ENCODE data around the gene ISG20L2.

The ISG20L2 gene

GRCh38 chr1:156708218-156708661 is 20.3 kb downstream of the ISG20L2 start:
- no peaks in the 10 kb centered on the region for H3K36me3 Mint-ChIP-seq (ENCODE audit: low read depth)
- no peak overlapping the region for H3K27ac Mint-ChIP-seq
- no peak overlapping the region for H3K4me3 Mint-ChIP-seq

DNA sequence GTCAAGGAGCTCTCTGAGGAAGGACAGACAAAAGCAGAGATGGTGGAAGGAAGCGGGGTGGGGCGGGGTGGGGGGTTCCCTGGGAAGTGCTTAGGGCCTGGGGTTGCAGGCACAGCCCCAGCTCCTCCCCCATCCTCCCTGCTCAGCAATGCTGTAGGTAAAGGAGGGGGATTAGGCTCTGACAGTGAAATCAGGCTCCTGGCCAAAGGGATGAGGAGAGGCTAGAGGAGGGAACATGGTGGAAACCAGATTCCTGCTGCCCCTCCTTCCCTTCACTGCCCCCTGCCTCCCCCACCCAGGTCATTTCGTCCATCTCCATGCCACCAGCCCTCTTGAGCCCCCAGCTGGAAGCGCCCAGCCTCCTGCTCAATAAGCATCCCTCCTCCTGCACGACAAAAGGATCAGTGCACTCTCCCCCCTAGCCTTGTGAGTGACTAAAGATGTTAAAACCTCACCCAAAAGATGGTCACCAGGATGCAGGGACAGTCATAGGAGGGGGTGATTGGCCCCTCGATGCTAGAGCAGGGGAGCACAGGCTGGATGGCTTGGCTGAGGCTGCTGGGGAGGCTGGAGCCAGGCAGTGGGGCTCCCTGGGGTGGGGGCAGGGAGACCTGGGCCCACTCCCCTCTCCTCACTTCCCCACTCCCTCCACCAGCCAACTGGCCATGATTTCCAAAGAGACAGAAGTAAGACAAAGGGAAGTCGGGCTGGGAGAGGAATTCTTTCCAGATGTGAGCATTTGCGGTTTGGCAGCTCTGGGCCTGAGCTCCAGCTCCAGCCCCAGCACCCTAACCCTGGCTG is 20.9 kb downstream of the ISG20L2 start:
- peaks cover 27% of the 10 kb centered on the region for H3K4me1 Mint-ChIP-seq (ENCODE audit: low read depth)

More at GRCh38 chr1:156708218-156708661, 20.3 kb downstream of the ISG20L2 start:
- H3K9me3 Mint-ChIP-seq: no peaks in the 10 kb centered on the region
- H3K27me3 Mint-ChIP-seq: peaks cover 18% of the 10 kb centered on the region
- H3K4me1 Mint-ChIP-seq (ENCODE audit: low read depth): peaks cover 27% of the 10 kb centered on the region

DNA sequence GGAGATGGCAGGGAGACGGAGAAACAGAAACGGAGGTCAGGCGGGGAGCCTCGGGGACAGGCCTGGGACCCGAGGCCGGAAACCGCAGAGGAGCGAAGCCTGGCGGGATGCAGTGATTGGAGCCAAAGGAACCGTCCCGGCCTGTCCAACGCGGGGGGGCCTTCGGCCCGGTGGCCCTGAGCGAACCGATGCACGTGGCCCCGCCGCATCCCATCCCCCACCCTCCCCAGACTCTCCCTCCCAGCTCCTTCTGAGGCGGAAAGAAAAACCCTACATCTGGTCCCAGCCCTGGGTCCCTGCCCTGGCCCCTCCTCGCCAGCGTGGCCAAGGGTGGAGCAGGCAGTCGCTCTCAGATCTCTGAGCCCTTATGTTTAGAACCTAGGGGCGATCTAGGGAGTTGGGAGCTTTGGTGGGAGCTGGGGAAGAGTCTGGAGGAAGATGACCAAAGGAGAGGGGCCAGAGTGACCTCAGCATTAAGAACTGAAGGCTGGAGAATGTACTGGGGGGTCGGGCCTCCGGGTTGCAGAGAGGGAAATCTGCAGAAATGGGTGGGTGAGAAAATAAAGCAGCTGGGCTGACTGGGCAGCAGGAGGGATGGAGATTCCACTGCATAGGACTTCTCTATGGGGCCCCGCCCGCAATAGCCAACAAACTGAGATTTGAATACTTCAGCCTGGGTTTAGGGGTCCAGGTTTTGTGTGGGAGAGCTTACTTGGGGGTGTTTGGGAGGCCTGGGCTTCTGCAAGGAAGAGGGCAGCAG is 21.7 kb downstream of the ISG20L2 start:
- peak overlapping the region; percentile 78 for H3K4me3 Mint-ChIP-seq
- H3K4me1 Mint-ChIP-seq (ENCODE audit: low read depth): peaks cover 27% of the 10 kb centered on the region
- peak overlapping the region; percentile 55 for H3K27ac Mint-ChIP-seq
- no peaks in the 10 kb centered on the region for H3K9me3 Mint-ChIP-seq
- no peaks in the 10 kb centered on the region for H3K36me3 Mint-ChIP-seq (ENCODE audit: low read depth)
- peaks cover 21% of the 10 kb centered on the region for H3K27me3 Mint-ChIP-seq

More for the DNA sequence above, 20.9 kb downstream of the ISG20L2 start:
- peaks cover 21% of the 10 kb centered on the region for H3K27me3 Mint-ChIP-seq
- no peaks in the 10 kb centered on the region for H3K36me3 Mint-ChIP-seq (ENCODE audit: low read depth)
- no peaks in the 10 kb centered on the region for H3K9me3 Mint-ChIP-seq
- no peak overlapping the region for H3K27ac Mint-ChIP-seq
- H3K4me3 Mint-ChIP-seq: peak overlapping the region; percentile 13

- peaks cover 26% of the 10 kb centered on the region for H3K27me3 Mint-ChIP-seq
- H3K27ac Mint-ChIP-seq: peak overlapping the region; percentile 55
- H3K4me1 Mint-ChIP-seq (ENCODE audit: low read depth): peaks cover 27% of the 10 kb centered on the region
- no peaks in the 10 kb centered on the region for H3K36me3 Mint-ChIP-seq (ENCODE audit: low read depth)
- no peaks in the 10 kb centered on the region for H3K9me3 Mint-ChIP-seq
- H3K4me3 Mint-ChIP-seq: peak overlapping the region; percentile 78
These were observed 22.5 kb downstream of the ISG20L2 start for GRCh38 chr1:156705918-156706656.

DNA sequence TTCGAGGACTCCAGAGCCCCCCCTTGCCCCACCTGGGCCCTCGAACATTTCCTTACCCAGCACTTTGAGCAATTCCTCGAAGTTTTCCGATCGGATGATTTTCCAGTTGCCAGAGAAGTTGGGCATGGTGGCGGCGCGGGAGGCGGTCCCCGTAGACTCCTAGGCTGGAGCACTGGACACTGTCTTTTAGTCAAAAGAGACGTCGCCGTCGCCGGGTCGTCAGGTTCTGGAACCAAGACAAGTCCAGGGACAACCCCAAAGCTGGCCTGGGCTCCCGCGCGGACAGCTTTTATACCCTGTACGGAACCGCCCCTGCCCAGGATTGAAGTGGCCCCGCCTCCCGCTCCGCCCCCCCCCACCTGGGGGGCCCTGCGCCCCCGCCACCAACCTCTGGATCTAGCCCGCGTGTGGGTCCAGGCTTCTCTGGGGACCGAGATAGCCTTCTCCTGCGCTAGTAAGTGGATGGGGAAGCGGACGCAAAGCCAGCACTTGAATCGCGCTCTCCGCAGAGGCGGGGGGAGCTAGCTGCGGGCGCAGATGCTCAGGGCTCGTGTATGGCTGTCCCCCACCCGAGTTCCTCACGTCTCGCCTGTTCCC is 23.1 kb downstream of the ISG20L2 start, which contains the start of gene CRABP2:
Gene CRABP2, minus strand, starts transcription at position 263 of the 597 bp plus-strand sequence. Its CDS starts 137 bp downstream, at position 126.
- Mint-ChIP-seq H3K36me3 (ENCODE audit: low read depth) (no peaks in the 10 kb centered on the region), H3K27ac (peak within 1 kb of the TSS; percentile 55), H3K27me3 (peaks cover 29% of the 10 kb centered on the region), H3K4me1 (ENCODE audit: low read depth) (peaks cover 27% of the 10 kb centered on the region), H3K9me3 (no peaks in the 10 kb centered on the region), H3K4me3 (peak within 1 kb of the TSS; percentile 78)

DNA sequence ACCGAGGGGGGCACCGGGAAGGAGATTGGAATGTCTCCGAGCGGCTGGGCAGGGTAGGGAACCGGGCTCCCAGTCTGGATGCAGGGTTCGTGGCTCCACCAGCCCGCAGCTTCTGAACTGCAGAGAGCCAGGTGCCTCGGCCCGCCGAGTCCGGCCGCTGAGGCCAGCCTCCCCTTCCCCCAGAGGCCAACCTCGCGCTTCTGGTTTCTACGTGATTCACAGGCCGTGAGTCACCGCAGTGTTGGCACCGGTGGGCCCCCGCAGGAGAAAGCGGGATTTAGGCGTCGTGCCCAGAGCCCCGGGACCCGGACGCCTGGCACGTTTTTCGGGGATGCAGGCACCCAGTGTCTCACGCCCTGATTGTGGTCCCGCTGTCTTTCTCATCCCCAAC is 23.6 kb downstream of the ISG20L2 start:
- no peaks in the 10 kb centered on the region for H3K36me3 Mint-ChIP-seq (ENCODE audit: low read depth)
- H3K9me3 Mint-ChIP-seq: no peaks in the 10 kb centered on the region
- H3K4me3 Mint-ChIP-seq: peak overlapping the region; percentile 20
- no peak overlapping the region for H3K27ac Mint-ChIP-seq
- H3K4me1 Mint-ChIP-seq (ENCODE audit: low read depth): peaks cover 27% of the 10 kb centered on the region
- H3K27me3 Mint-ChIP-seq: peaks cover 29% of the 10 kb centered on the region

- peaks cover 27% of the 10 kb centered on the region for H3K4me1 Mint-ChIP-seq (ENCODE audit: low read depth)
- H3K27me3 Mint-ChIP-seq: peaks cover 29% of the 10 kb centered on the region
- no peak overlapping the region for H3K4me3 Mint-ChIP-seq
- no peak overlapping the region for H3K27ac Mint-ChIP-seq
- no peaks in the 10 kb centered on the region for H3K9me3 Mint-ChIP-seq
- no peaks in the 10 kb centered on the region for H3K36me3 Mint-ChIP-seq (ENCODE audit: low read depth)
These were observed 24.3 kb downstream of the ISG20L2 start for GRCh38 chr1:156704166-156704711.

DNA sequence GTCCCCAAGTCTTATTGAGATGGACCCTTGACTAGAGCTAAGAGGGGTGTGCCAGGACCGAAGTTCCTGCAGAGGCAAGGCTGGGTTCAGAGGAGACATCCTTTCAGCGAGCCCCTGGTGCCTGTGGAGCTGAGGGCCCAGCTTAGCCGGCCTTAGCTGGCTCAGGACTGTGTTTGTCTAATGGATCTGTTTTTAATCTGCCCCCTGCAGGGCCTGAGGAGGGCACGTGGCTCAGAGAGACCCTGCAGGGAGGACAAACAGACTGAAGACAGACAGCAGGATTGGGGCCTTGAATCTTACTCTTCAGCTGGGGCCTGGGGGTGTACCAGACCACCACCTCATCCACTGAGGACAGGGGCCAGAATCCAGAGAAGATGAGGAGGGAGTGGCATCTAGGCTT is 24.8 kb downstream of the ISG20L2 start:
- H3K9me3 Mint-ChIP-seq: no peaks in the 10 kb centered on the region
- no peaks in the 10 kb centered on the region for H3K36me3 Mint-ChIP-seq (ENCODE audit: low read depth)
- peaks cover 32% of the 10 kb centered on the region for H3K27me3 Mint-ChIP-seq
- no peak overlapping the region for H3K27ac Mint-ChIP-seq
- peaks cover 27% of the 10 kb centered on the region for H3K4me1 Mint-ChIP-seq (ENCODE audit: low read depth)
- H3K4me3 Mint-ChIP-seq: no peak overlapping the region

DNA sequence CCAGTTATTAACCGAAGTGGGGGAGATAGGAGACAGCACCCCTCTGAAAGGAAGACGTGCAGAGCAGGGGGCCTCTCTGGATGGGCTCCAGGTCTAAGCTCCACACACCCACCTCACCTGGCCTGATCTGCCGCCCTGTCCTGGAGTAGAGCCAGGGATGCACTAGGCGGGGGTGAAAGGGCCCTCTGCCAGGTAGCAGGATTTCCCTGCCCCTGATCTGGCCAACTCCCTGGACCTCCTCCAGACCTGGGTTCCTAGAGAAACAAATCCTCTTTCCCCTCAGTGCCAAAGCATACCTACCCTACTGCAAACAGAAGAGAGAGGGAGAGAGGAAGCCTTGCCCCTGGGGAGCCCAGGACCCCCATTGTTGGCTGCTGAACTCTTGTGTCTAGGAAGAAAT is 25.2 kb downstream of the ISG20L2 start:
- H3K36me3 Mint-ChIP-seq (ENCODE audit: low read depth): no peaks in the 10 kb centered on the region
- peaks cover 32% of the 10 kb centered on the region for H3K27me3 Mint-ChIP-seq
- H3K9me3 Mint-ChIP-seq: no peaks in the 10 kb centered on the region
- H3K4me1 Mint-ChIP-seq (ENCODE audit: low read depth): peaks cover 27% of the 10 kb centered on the region
- H3K27ac Mint-ChIP-seq: no peak overlapping the region
- H3K4me3 Mint-ChIP-seq: no peak overlapping the region

DNA sequence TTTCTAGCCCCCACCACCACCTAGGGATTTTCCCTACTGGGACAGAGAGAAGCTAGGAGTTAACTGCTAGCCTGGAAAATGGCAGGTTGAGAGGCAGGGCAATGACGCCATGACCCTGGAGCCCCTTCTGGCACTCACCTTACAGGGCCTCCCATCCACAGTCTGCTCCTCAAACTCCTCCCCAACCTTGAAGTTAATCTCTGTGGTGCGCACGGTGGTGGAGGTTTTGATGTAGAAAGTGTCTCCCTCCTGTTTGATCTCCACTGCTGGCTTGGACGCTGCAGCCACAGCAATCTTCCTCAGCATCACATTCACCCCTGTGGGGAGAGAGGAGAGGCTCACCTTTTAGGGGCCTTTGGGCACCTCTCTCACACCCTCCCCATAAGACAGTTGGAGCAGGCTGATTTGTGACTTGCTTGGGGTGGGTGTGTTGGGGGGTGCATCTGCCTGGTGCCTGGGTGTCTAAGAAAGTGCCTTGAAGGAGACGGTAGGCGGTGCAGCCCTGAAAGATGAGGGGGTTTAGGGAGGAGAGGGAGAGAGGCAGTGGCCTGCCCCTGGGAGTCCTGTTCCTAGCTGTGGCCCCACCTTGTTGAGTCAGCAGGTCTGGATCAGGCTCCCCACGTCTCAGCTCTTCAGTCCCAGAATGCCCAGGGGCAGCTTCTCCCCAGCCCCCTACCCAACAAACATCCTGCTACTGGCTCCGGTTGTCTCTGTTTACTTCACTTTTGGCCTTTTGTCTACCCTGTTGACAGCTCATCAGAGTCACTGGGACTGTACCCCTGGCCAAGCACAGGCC is 27.6 kb downstream of the ISG20L2 start:
- Mint-ChIP-seq H3K4me3 (no peak overlapping the region), H3K36me3 (ENCODE audit: low read depth) (no peaks in the 10 kb centered on the region), H3K27me3 (peaks cover 38% of the 10 kb centered on the region), H3K4me1 (ENCODE audit: low read depth) (peaks cover 14% of the 10 kb centered on the region), H3K9me3 (no peaks in the 10 kb centered on the region), H3K27ac (no peak overlapping the region)

GRCh38 chr1:156698995-156699394 is 29.6 kb downstream of the ISG20L2 start:
- Mint-ChIP-seq H3K36me3 (ENCODE audit: low read depth) (no peaks in the 10 kb centered on the region), H3K27me3 (peaks cover 37% of the 10 kb centered on the region), H3K4me1 (ENCODE audit: low read depth) (no peaks in the 10 kb centered on the region), H3K9me3 (no peaks in the 10 kb centered on the region), H3K27ac (no peak overlapping the region), H3K4me3 (no peak overlapping the region)

- no peak overlapping the region for H3K27ac Mint-ChIP-seq
- no peaks in the 10 kb centered on the region for H3K36me3 Mint-ChIP-seq (ENCODE audit: low read depth)
- H3K4me3 Mint-ChIP-seq: no peak overlapping the region
- H3K4me1 Mint-ChIP-seq (ENCODE audit: low read depth): peaks cover 5% of the 10 kb centered on the region
- H3K27me3 Mint-ChIP-seq: peaks cover 40% of the 10 kb centered on the region
- no peaks in the 10 kb centered on the region for H3K9me3 Mint-ChIP-seq
These were observed 31.1 kb downstream of the ISG20L2 start for GRCh38 chr1:156697481-156697880.

DNA sequence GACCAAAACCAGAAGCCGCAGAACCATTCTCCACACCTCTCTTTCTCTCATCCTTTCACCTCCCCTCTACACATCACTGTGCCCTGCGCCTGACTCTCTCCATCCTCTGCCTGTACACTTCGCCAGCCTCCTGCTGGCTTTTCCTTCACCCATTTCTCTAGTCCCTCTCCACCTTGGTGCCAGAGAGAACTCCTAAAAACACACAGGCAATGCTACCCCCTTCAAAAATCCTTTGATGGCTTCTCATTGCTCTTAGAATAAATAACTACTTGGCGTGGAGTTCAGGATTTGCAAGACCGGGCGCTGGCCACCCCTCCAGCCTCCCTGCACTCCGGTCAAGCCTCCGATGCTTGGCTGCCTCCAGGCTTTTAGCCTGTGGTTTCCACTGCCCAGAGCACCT is 31.8 kb downstream of the ISG20L2 start:
- Mint-ChIP-seq H3K36me3 (ENCODE audit: low read depth) (no peaks in the 10 kb centered on the region), H3K4me1 (ENCODE audit: low read depth) (peaks cover 10% of the 10 kb centered on the region), H3K27ac (no peak overlapping the region), H3K27me3 (peaks cover 48% of the 10 kb centered on the region), H3K9me3 (no peaks in the 10 kb centered on the region), H3K4me3 (no peak overlapping the region)

- H3K36me3 Mint-ChIP-seq (ENCODE audit: low read depth): no peaks in the 10 kb centered on the region
- no peak overlapping the region for H3K27ac Mint-ChIP-seq
- H3K27me3 Mint-ChIP-seq: peaks cover 56% of the 10 kb centered on the region
- H3K9me3 Mint-ChIP-seq: no peaks in the 10 kb centered on the region
- no peak overlapping the region for H3K4me3 Mint-ChIP-seq
- peaks cover 14% of the 10 kb centered on the region for H3K4me1 Mint-ChIP-seq (ENCODE audit: low read depth)
These were observed 33.9 kb downstream of the ISG20L2 start for GRCh38 chr1:156694690-156694962.
